Occipital lobe (tissue), 2 donors: ENCODE data around the gene TOLLIP. TPM values are rescaled to one million over a fixed set of nuclear protein-coding genes. Genes with fewer than 3 reads are reported as not detected.

ENCODE experiments used
- DNase-seq: peaks from one replicate; lab custom pipeline; 2025; lab: John Stamatoyannopoulos, UW
- total RNA-seq: library from RNA; depleted of rRNA; stranded (reverse); fragments of >200 nt; gene quantifications from one replicate; pipeline ENCODE4 v1.2.3, GENCODE V29; 2014

TOLLIP gene
- total RNA-seq, 1 donor from 2014 or later = 17.8 TPM

- no peak for DNase-seq
Measured at GRCh38 chr11:1317993-1318392, 8.6 kb upstream of the TOLLIP start.

GRCh38 chr11:1317432-1317831 lies 8.0 kb upstream of the TOLLIP start:
- DNase-seq = no peak

GRCh38 chr11:1310772-1311468 lies 1.5 kb upstream of the TOLLIP start:
- no peak for DNase-seq

GRCh38 chr11:1310318-1310687 lies 871 bp upstream of the TOLLIP start:
- DNase-seq = no peak

- DNase-seq = no peak
Measured at GRCh38 chr11:1308743-1309497, 512 bp downstream of the TOLLIP start.

- DNase-seq = no peak
Measured at GRCh38 chr11:1307998-1308742, 1.3 kb downstream of the TOLLIP start.

- no peak for DNase-seq
Measured at GRCh38 chr11:1307163-1307870, 2.1 kb downstream of the TOLLIP start.

GRCh38 chr11:1306186-1307162 lies 3.0 kb downstream of the TOLLIP start:
- no peak for DNase-seq

- no peak for DNase-seq
Measured at GRCh38 chr11:1305501-1306056, 3.9 kb downstream of the TOLLIP start.

GRCh38 chr11:1305063-1305495 lies 4.4 kb downstream of the TOLLIP start:
- no peak for DNase-seq

GRCh38 chr11:1304380-1304779 lies 5.1 kb downstream of the TOLLIP start:
- DNase-seq = no peak

GRCh38 chr11:1303973-1304372 lies 5.5 kb downstream of the TOLLIP start:
- DNase-seq = no peak

- no peak for DNase-seq
Measured at GRCh38 chr11:1303126-1303821, 6.2 kb downstream of the TOLLIP start.

- no peak for DNase-seq
Measured at GRCh38 chr11:1302461-1303125, 6.8 kb downstream of the TOLLIP start.

- DNase-seq = no peak
Measured at GRCh38 chr11:1302041-1302460, 7.4 kb downstream of the TOLLIP start.

GRCh38 chr11:1301220-1302000 lies 8.0 kb downstream of the TOLLIP start:
- no peak for DNase-seq

- DNase-seq = no peak
Measured at GRCh38 chr11:1300569-1301187, 8.8 kb downstream of the TOLLIP start.

- no peak for DNase-seq
Measured at GRCh38 chr11:1300121-1300520, 9.3 kb downstream of the TOLLIP start.
